ENCODE results near the gene DBNDD1. TPM values are rescaled to one million over a fixed set of nuclear protein-coding genes. Genes with fewer than 3 reads are reported as not detected.

The DBNDD1 gene
- total RNA-seq, 1 experiment from 2014 or later, result 75.0 TPM

GRCh38 chr16:90046971-90047713, 27.9 kb upstream of the DBNDD1 start:
- peak; percentile 29 for DNase-seq (ENCODE audit: low spot score)
- POLR2A ChIA-PET, result interaction anchor here (1.7 kb wide), 1 partner anchor 28 kb away, joined by 8 read pairs; the partner anchor contains the start of gene DBNDD1
- peaks cover 10% of the 10 kb centered on the region for H3K4me1 Mint-ChIP-seq
- CTCF ChIA-PET, result interaction anchor here (0.7 to 5.0 kb wide), 8 partner anchors 11 to 137 kb away, joined by 3 to 26 read pairs (median 5); partner anchors contain the start of gene DBNDD1
- peaks cover 14% of the 10 kb centered on the region; the same call in 1 of the 2 replicates for H3K36me3 Mint-ChIP-seq
- H3K4me3 Mint-ChIP-seq, result peak overlapping the region; percentile 66
- H3K9me3 Mint-ChIP-seq, result peaks cover 7% of the 10 kb centered on the region
- ATAC-seq, result peak; percentile 21
- peaks cover 15% of the 10 kb centered on the region for H3K27me3 Mint-ChIP-seq (ENCODE audit: low read depth)
- no peak overlapping the region for H3K27ac Mint-ChIP-seq
- TF ChIP-seq FOXK1 (CRISPR knock-in tag; IDR thresholded peaks at IDR 0.05) (no peak), RORB (CRISPR knock-in tag; IDR thresholded peaks at IDR 0.05) (no peak), CBFB (CRISPR knock-in tag; IDR thresholded peaks at IDR 0.05; ENCODE audit: low read depth) (0 out of 2 replicates have a peak, but pooled peaks have one; percentile 29), ZBTB21 (CRISPR knock-in tag; IDR thresholded peaks at IDR 0.05; ENCODE audit: borderline replicate concordance) (no peak), ETV6 (CRISPR knock-in tag; IDR thresholded peaks at IDR 0.05) (peak; percentile 51; the same call in 1 of the 2 replicates), MXD4 (CRISPR knock-in tag; IDR thresholded peaks at IDR 0.05; ENCODE audit: borderline replicate concordance) (no peak), IRF1 (CRISPR knock-in tag; IDR thresholded peaks at IDR 0.05) (no peak), ELF4 (CRISPR knock-in tag; IDR thresholded peaks at IDR 0.05; ENCODE audit: low read depth) (no peak), ZNF416 (CRISPR knock-in tag; IDR thresholded peaks at IDR 0.05) (peak; percentile 66; the same call in 1 of the 2 replicates), EMX1 (CRISPR knock-in tag; IDR thresholded peaks at IDR 0.05) (no peak), ZNF263 (CRISPR knock-in tag; IDR thresholded peaks at IDR 0.05; ENCODE audit: low read depth) (no peak), ZNF396 (CRISPR knock-in tag; IDR thresholded peaks at IDR 0.05; ENCODE audit: borderline replicate concordance) (no peak), MAX (CRISPR knock-in tag; IDR thresholded peaks at IDR 0.05) (peak; percentile 65; the same call in 1 of the 2 replicates), ESRRA (CRISPR knock-in tag; IDR thresholded peaks at IDR 0.05; ENCODE audit: borderline replicate concordance) (no peak), STAT6 (CRISPR knock-in tag; conservative IDR thresholded peaks at IDR 0.05; ENCODE audit: low read depth) (no peak)
- TF ChIP-seq, protein P1, sequence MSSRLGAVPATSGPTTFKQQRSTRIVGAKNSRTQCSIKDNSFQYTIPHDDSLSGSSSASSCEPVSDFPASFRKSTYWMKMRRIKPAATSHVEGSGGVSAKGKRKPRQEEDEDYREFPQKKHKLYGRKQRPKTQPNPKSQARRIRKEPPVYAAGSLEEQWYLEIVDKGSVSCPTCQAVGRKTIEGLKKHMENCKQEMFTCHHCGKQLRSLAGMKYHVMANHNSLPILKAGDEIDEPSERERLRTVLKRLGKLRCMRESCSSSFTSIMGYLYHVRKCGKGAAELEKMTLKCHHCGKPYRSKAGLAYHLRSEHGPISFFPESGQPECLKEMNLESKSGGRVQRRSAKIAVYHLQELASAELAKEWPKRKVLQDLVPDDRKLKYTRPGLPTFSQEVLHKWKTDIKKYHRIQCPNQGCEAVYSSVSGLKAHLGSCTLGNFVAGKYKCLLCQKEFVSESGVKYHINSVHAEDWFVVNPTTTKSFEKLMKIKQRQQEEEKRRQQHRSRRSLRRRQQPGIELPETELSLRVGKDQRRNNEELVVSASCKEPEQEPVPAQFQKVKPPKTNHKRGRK (CRISPR knock-in tag; IDR thresholded peaks at IDR 0.05; ENCODE audit: borderline replicate concordance), result no peak
- TF ChIP-seq, protein P2, sequence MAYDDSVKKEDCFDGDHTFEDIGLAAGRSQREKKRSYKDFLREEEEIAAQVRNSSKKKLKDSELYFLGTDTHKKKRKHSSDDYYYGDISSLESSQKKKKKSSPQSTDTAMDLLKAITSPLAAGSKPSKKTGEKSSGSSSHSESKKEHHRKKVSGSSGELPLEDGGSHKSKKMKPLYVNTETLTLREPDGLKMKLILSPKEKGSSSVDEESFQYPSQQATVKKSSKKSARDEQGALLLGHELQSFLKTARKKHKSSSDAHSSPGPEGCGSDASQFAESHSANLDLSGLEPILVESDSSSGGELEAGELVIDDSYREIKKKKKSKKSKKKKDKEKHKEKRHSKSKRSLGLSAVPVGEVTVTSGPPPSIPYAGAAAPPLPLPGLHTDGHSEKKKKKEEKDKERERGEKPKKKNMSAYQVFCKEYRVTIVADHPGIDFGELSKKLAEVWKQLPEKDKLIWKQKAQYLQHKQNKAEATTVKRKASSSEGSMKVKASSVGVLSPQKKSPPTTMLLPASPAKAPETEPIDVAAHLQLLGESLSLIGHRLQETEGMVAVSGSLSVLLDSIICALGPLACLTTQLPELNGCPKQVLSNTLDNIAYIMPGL (CRISPR knock-in tag; IDR thresholded peaks at IDR 0.05), result no peak
- TF ChIP-seq, protein P3, sequence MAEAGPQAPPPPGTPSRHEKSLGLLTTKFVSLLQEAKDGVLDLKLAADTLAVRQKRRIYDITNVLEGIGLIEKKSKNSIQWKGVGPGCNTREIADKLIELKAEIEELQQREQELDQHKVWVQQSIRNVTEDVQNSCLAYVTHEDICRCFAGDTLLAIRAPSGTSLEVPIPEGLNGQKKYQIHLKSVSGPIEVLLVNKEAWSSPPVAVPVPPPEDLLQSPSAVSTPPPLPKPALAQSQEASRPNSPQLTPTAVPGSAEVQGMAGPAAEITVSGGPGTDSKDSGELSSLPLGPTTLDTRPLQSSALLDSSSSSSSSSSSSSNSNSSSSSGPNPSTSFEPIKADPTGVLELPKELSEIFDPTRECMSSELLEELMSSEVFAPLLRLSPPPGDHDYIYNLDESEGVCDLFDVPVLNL (CRISPR knock-in tag; IDR thresholded peaks at IDR 0.05; ENCODE audit: borderline replicate concordance, low read depth), result no peak
- TF ChIP-seq, protein P4, sequence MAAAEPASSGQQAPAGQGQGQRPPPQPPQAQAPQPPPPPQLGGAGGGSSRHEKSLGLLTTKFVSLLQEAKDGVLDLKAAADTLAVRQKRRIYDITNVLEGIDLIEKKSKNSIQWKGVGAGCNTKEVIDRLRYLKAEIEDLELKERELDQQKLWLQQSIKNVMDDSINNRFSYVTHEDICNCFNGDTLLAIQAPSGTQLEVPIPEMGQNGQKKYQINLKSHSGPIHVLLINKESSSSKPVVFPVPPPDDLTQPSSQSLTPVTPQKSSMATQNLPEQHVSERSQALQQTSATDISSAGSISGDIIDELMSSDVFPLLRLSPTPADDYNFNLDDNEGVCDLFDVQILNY (CRISPR knock-in tag; IDR thresholded peaks at IDR 0.05), result no peak
- TF ChIP-seq, protein P5, sequence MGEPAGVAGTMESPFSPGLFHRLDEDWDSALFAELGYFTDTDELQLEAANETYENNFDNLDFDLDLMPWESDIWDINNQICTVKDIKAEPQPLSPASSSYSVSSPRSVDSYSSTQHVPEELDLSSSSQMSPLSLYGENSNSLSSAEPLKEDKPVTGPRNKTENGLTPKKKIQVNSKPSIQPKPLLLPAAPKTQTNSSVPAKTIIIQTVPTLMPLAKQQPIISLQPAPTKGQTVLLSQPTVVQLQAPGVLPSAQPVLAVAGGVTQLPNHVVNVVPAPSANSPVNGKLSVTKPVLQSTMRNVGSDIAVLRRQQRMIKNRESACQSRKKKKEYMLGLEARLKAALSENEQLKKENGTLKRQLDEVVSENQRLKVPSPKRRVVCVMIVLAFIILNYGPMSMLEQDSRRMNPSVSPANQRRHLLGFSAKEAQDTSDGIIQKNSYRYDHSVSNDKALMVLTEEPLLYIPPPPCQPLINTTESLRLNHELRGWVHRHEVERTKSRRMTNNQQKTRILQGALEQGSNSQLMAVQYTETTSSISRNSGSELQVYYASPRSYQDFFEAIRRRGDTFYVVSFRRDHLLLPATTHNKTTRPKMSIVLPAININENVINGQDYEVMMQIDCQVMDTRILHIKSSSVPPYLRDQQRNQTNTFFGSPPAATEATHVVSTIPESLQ (CRISPR knock-in tag; IDR thresholded peaks at IDR 0.05), result no peak
- TF ChIP-seq, protein P6, sequence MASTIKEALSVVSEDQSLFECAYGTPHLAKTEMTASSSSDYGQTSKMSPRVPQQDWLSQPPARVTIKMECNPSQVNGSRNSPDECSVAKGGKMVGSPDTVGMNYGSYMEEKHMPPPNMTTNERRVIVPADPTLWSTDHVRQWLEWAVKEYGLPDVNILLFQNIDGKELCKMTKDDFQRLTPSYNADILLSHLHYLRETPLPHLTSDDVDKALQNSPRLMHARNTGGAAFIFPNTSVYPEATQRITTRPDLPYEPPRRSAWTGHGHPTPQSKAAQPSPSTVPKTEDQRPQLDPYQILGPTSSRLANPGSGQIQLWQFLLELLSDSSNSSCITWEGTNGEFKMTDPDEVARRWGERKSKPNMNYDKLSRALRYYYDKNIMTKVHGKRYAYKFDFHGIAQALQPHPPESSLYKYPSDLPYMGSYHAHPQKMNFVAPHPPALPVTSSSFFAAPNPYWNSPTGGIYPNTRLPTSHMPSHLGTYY (CRISPR knock-in tag; IDR thresholded peaks at IDR 0.05), result 0 out of 2 replicates have a peak, but pooled peaks have one; percentile 63

Data from WTC11 (cell line).